Caco-2 (cell line): Measurements from ENCODE around the gene CHRNA7. TPM values are rescaled to one million over a fixed set of nuclear protein-coding genes. Genes with fewer than 3 reads are reported as not detected.
"Not testable (repeated sequence)": the region's sequence is repeated elsewhere in the genome, so short reads cannot be mapped to it uniquely, and the experiment has no call there.

ENCODE experiments used
- BruUV-seq: library from RNA; stranded (reverse); fragments of 400-500 nt; replicated peaks from 2 replicates; lab custom pipeline; 2021; lab: Mats Ljungman, UMichigan
- CTCF ChIA-PET: fragments of 300-600 bp; sonication (Branson Sonifier 250); formaldehyde crosslinking; loops from one replicate; lab custom pipeline; 2022; ENCODE audit warnings: antibody characterized with exemption; lab: Charles Lee
- POLR2A ChIA-PET: fragments of 300-600 bp; sonication (Branson Sonifier 250); formaldehyde crosslinking; loops from one replicate; lab custom pipeline; 2022; ENCODE audit warnings: antibody characterized with exemption; lab: Charles Lee
- DNase-seq, 2 experiments: peaks; one replicate each; pipeline versions ENCODE4 v3.0.0 to v3.0.0-alpha.2; 2020 to 2022
- H3K27me3 ChIP-seq: replicated peaks from 2 replicates; pipeline ENCODE4 v1.6.0; 2011; ENCODE audit warnings: low read length; ENCODE audit not compliant: control insufficient read depth, insufficient read depth
- H3K36me3 ChIP-seq: 2 replicates; pipeline ENCODE4 v1.5.1; 2011; ENCODE audit warnings: low read length; ENCODE audit not compliant: control insufficient read depth, insufficient read depth
- H3K4me1 ChIP-seq: fragments of 250-450 bp; sonication (Bioruptor Pico); 2 replicates; pipeline ENCODE4 v1.5.1; 2020; ENCODE audit warnings: mild to moderate bottlenecking
- H3K4me3 ChIP-seq: 2 replicates; pipeline ENCODE4 v1.5.1; 2011; ENCODE audit warnings: low read depth, mild to moderate bottlenecking, control low read depth, low read length
- H3K9me3 ChIP-seq: fragments of 250-450 bp; sonication (Bioruptor Pico); 2 replicates; pipeline ENCODE4 v1.5.1; 2020; ENCODE audit warnings: mild to moderate bottlenecking, moderate library complexity
- H3K27ac Mint-ChIP-seq: one replicate; pipeline ENCODE4 v1.8.0; 2022; ENCODE audit warnings: mixed read lengths; ENCODE audit not compliant: unreplicated experiment
- H3K27me3 Mint-ChIP-seq: one replicate; pipeline ENCODE4 v1.8.0; 2022; ENCODE audit warnings: mixed read lengths; ENCODE audit not compliant: insufficient read depth, unreplicated experiment
- H3K36me3 Mint-ChIP-seq: one replicate; pipeline ENCODE4 v1.8.0; 2022; ENCODE audit warnings: mild to moderate bottlenecking, mixed read lengths; ENCODE audit not compliant: insufficient read depth, unreplicated experiment
- H3K4me1 Mint-ChIP-seq: one replicate; pipeline ENCODE4 v1.8.0; 2022; ENCODE audit warnings: low read depth, mixed read lengths; ENCODE audit not compliant: unreplicated experiment
- H3K4me3 Mint-ChIP-seq: one replicate; pipeline ENCODE4 v1.8.0; 2022; ENCODE audit warnings: mild to moderate bottlenecking, moderate library complexity, mixed read lengths; ENCODE audit not compliant: unreplicated experiment
- H3K9me3 Mint-ChIP-seq: one replicate; pipeline ENCODE4 v1.8.0; 2022; ENCODE audit warnings: mixed read lengths; ENCODE audit not compliant: unreplicated experiment
- intact Hi-C: fragments of 100-400 bp; cut with micrococcal nuclease; formaldehyde crosslinking; loops from one replicate; pipeline ENCODE4 v1.10.0; 2022; ENCODE audit not compliant: unreplicated experiment
- total RNA-seq: library from RNA; stranded (reverse); gene quantifications from 2 replicates; pipeline ENCODE4 v1.2.3, GENCODE V29; 2022
- TF ChIP-seq, protein P1 (sequence below), 2 experiments: fragments of 200-600 bp in 1 of 2; IDR thresholded peaks; 1 replicate in 1 of 2; 2 replicates in 1 of 2; pipeline versions ENCODE4 v1.5.1 to v1.8.0; 2011 to 2022; ENCODE audit warnings: antibody characterized with exemption in 1 of 2, control low read depth in 1 of 2, inconsistent platforms in 1 of 2, low read depth in 1 of 2, low read length in 1 of 2, mild to moderate bottlenecking in 1 of 2, moderate library complexity in 1 of 2; ENCODE audit not compliant: insufficient read depth in 1 of 2, severe bottlenecking in 1 of 2, unreplicated experiment in 1 of 2

CHRNA7 gene
- total RNA-seq, 1 experiment from 2014 or later = 0.11 TPM

DNA sequence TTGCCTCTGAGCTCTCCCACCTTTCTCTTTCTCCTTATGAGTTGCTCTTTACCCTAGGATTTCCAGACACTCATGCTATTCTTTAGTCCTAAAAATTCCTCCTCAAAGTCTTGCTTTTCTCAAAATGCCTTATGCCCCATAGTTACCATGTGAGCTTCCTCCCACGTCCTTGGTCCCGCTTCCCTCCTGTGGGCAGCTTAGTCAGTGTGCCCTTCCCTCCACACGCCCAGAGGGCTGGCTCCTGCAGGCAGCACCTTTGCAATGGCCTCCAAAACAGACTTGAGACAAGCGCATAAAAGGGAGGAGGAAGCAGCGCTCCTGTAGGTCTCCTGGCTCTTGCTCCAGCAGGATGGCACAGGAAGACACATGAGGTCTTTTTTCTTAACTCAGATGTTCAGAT lies 168.6 kb downstream of the CHRNA7 start:
- BruUV-seq, H3K9me3 Mint-ChIP-seq, H3K27me3 Mint-ChIP-seq, H3K27me3 ChIP-seq, DNase-seq, CTCF ChIA-PET, H3K9me3 ChIP-seq, H3K4me1 Mint-ChIP-seq, H3K4me1 ChIP-seq, intact Hi-C loops, H3K4me3 ChIP-seq, H3K36me3 Mint-ChIP-seq, H3K27ac Mint-ChIP-seq, H3K4me3 Mint-ChIP-seq, POLR2A ChIA-PET, H3K36me3 ChIP-seq: not testable (repeated sequence)

DNA sequence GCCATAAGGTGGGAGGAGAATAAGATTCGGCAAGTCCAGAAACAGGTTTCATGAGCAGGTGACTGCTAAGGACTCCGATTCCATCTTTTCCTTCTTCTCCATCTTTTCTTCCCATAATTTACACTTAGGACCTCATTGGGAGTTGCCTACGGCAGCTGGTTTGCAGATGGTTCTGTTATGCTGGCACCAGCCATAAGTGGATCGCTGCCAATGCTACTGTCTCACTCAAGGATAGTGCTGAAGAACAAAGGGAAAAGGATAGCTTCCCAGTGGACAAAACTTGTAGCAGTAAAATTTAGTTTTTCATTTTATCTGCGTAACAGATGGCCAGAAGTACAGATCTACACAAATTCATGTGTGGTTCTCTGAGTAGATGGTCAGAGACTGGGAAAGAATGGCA lies 178.8 kb downstream of the CHRNA7 start:
- POLR2A ChIA-PET, H3K4me1 ChIP-seq, H3K9me3 ChIP-seq, H3K4me1 Mint-ChIP-seq, intact Hi-C loops, H3K27me3 Mint-ChIP-seq, DNase-seq, H3K27me3 ChIP-seq, H3K27ac Mint-ChIP-seq, BruUV-seq, H3K4me3 Mint-ChIP-seq, H3K4me3 ChIP-seq, H3K36me3 Mint-ChIP-seq, CTCF ChIA-PET, H3K9me3 Mint-ChIP-seq, H3K36me3 ChIP-seq: not testable (repeated sequence)

DNA sequence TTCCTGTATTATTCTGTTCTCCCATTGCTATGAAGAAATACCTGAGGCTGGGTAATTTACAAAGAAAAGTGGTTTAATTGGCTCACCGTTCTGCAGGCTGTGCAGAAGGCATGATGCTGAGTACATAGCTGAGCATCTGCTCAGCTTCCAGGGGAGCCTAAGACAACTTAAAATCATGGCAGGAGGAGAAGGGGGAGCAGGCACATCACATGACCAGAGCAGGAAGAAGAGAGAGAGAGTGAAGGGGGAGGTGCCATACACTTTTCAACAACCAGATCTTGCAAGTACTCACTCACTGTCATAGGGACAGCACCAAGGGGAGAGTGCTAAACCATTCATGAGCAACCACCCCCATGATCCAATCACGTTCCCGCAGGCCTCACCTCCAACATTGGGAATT lies 188.4 kb downstream of the CHRNA7 start:
- no peaks in the 10 kb centered on the region for H3K36me3 ChIP-seq
- POLR2A ChIA-PET = no interaction called here
- Mint-ChIP-seq H3K4me1 (no peaks in the 10 kb centered on the region), H3K27me3 (no peaks in the 10 kb centered on the region), H3K9me3 (peaks cover 12% of the 10 kb centered on the region), H3K27ac (no peak overlapping the region), H3K4me3 (no peak overlapping the region), H3K36me3 (no peaks in the 10 kb centered on the region)
- CTCF ChIA-PET = no interaction called here
- H3K27me3 ChIP-seq = no peaks in the 10 kb centered on the region
- no TSS peak for BruUV-seq
- intact Hi-C loops = no loop called here
- no peaks in the 10 kb centered on the region for H3K9me3 ChIP-seq
- no peak overlapping the region for H3K4me3 ChIP-seq
- TF ChIP-seq, protein P1, sequence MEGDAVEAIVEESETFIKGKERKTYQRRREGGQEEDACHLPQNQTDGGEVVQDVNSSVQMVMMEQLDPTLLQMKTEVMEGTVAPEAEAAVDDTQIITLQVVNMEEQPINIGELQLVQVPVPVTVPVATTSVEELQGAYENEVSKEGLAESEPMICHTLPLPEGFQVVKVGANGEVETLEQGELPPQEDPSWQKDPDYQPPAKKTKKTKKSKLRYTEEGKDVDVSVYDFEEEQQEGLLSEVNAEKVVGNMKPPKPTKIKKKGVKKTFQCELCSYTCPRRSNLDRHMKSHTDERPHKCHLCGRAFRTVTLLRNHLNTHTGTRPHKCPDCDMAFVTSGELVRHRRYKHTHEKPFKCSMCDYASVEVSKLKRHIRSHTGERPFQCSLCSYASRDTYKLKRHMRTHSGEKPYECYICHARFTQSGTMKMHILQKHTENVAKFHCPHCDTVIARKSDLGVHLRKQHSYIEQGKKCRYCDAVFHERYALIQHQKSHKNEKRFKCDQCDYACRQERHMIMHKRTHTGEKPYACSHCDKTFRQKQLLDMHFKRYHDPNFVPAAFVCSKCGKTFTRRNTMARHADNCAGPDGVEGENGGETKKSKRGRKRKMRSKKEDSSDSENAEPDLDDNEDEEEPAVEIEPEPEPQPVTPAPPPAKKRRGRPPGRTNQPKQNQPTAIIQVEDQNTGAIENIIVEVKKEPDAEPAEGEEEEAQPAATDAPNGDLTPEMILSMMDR (IDR thresholded peaks at IDR 0.05; ENCODE audit: insufficient read depth in 1 of 2, low read depth in 1 of 2, low read length in 1 of 2, severe bottlenecking in 1 of 2, unreplicated experiment in 1 of 2) = no peak
- no peak for DNase-seq
- H3K4me1 ChIP-seq = no peaks in the 10 kb centered on the region

Other genes with a start within 250 kb of the CHRNA7 start
- 0.18 TPM in 1 of 2 replicates, not detected in the other for gene OTUD7A, start 159.8 kb upstream of the CHRNA7 start, total RNA-seq